Keratinocyte (primary cell): Measurements from ENCODE around the gene CHRNB4. TPM values are rescaled to one million over a fixed set of nuclear protein-coding genes. Genes with fewer than 3 reads are reported as not detected.

Experiments
- DNase-seq: peaks from one replicate; pipeline ENCODE4 v3.0.0-alpha.2; 2011; ENCODE audit warnings: low read depth, missing footprints, low spot score
- FAIRE-seq: peaks from 2 replicates; lab custom pipeline; 2011; peaks lifted over from hg19 to GRCh38; lab: Jason Lieb, UNC
- H2AFZ ChIP-seq: 2 replicates; pipeline ENCODE4 v1.6.0; 2012; ENCODE audit warnings: low read length, control low read depth, inconsistent platforms; ENCODE audit not compliant: control insufficient read depth
- H3K27ac ChIP-seq: 2 replicates; pipeline ENCODE4 v1.5.1; 2011; ENCODE audit warnings: low read length; ENCODE audit not compliant: control insufficient read depth, insufficient read depth
- H3K27me3 ChIP-seq: 3 replicates; pipeline ENCODE4 v1.6.0; 2011; ENCODE audit warnings: low read length; ENCODE audit not compliant: control insufficient read depth, insufficient read depth; ENCODE audit errors: extremely low read depth
- H3K36me3 ChIP-seq, 2 experiments: 2 replicates in 1 of 2; 3 replicates in 1 of 2; pipeline ENCODE4 v1.5.1; 2011; ENCODE audit warnings: low read length in 2 of 2, mild to moderate bottlenecking in 1 of 2; ENCODE audit not compliant: control insufficient read depth in 2 of 2, insufficient read depth in 2 of 2; ENCODE audit errors: extremely low read depth in 1 of 2
- H3K4me1 ChIP-seq: 3 replicates; pipeline ENCODE4 v1.5.1; 2011; ENCODE audit warnings: low read length; ENCODE audit not compliant: control insufficient read depth, insufficient read depth; ENCODE audit errors: extremely low read depth
- H3K4me2 ChIP-seq: 3 replicates; pipeline ENCODE4 v1.6.0; 2011; ENCODE audit warnings: low read depth, low read length; ENCODE audit not compliant: control insufficient read depth, insufficient read depth; ENCODE audit errors: extremely low read depth
- H3K4me3 ChIP-seq, 3 experiments: fragments of 200-600 bp in 1 of 3; sonication (generic) in 1 of 3; 2 replicates in 2 of 3; 3 replicates in 1 of 3; pipeline ENCODE4 v1.5.1; 2011 to 2016; ENCODE audit warnings: low read length in 3 of 3, mild to moderate bottlenecking in 3 of 3, control low read depth in 2 of 3, inconsistent platforms in 1 of 3, low read depth in 1 of 3, mixed read lengths in 1 of 3, mixed run types in 1 of 3, moderate library complexity in 1 of 3; ENCODE audit not compliant: control insufficient read depth in 2 of 3, insufficient read depth in 2 of 3; ENCODE audit errors: extremely low read depth in 1 of 3
- H3K79me2 ChIP-seq: 2 replicates; pipeline ENCODE4 v1.6.0; 2012; ENCODE audit warnings: low read length; ENCODE audit not compliant: control insufficient read depth, insufficient read depth
- H3K9ac ChIP-seq: 3 replicates; pipeline ENCODE4 v1.6.0; 2011; ENCODE audit warnings: low read length; ENCODE audit not compliant: control insufficient read depth, insufficient read depth; ENCODE audit errors: extremely low read depth
- H3K9me1 ChIP-seq: 3 replicates; pipeline ENCODE4 v1.6.0; 2011; ENCODE audit warnings: low read length; ENCODE audit not compliant: control insufficient read depth, insufficient read depth; ENCODE audit errors: extremely low read depth
- H3K9me3 ChIP-seq: 2 replicates; pipeline ENCODE4 v1.5.1; 2012; ENCODE audit warnings: low read depth, low read length; ENCODE audit not compliant: control insufficient read depth
- H4K20me1 ChIP-seq: 3 replicates; pipeline ENCODE4 v1.6.0; 2011; ENCODE audit warnings: low read length; ENCODE audit not compliant: control insufficient read depth, insufficient read depth; ENCODE audit errors: extremely low read depth
- CTCF ChIP-seq, 3 experiments: IDR thresholded peaks in 1 of 3; conservative IDR thresholded peaks in 1 of 3; optimal IDR thresholded peaks in 1 of 3; 2 replicates in 2 of 3; 3 replicates in 1 of 3; pipeline versions ENCODE3 to v1.5.1; 2011; ENCODE audit warnings: low read length in 3 of 3, mild to moderate bottlenecking in 3 of 3, moderate library complexity in 2 of 3, control low read depth in 1 of 3, inconsistent platforms in 1 of 3; ENCODE audit not compliant: insufficient read depth in 2 of 3; ENCODE audit errors: extremely low read depth in 1 of 3
- EZH2 ChIP-seq: IDR thresholded peaks from one replicate; pipeline ENCODE4 v1.6.1; 2012; ENCODE audit warnings: inconsistent platforms, mild to moderate bottlenecking, low read length, moderate library complexity
- dilution Hi-C: fragments of 300-500 bp; cut with MboI; formaldehyde crosslinking; loops from one replicate; pipeline ENCODE4 v1.7.0; 2020; ENCODE audit warnings: low sequenced_read_pairs; ENCODE audit not compliant: extremely low pct_ligation_motif_present
- polyA plus RNA-seq, 5 experiments: library from polyadenylated mRNA; depleted of rRNA in 3 of 5; stranded (reverse) in 3 of 5; stranded (forward) in 1 of 5; unstranded in 1 of 5; fragments of >200 nt; gene quantifications; 1 replicate in 1 of 5; 2 replicates in 3 of 5; 3 replicates in 1 of 5; pipeline versions ENCODE4 v1.2.1 to v1.2.3, GENCODE V29; 2011 to 2012; ENCODE audit warnings: missing spikeins in 2 of 5, low read depth in 1 of 5, low replicate concordance in 1 of 5

The CHRNB4 gene
- polyA plus RNA-seq, 1 donor (not counting 4 experiments of a cell fraction or from before 2014, with no cell fraction given), result 0.04 TPM

- FAIRE-seq, result no peak
- no peak overlapping the region for H2AFZ ChIP-seq
These were observed 23.5 kb downstream of the CHRNB4 start for GRCh38 chr15:78617516-78617915.

GRCh38 chr15:78617076-78617475, 23.9 kb downstream of the CHRNB4 start:
- Histone ChIP-seq H3K9me1 (no peaks in the 10 kb centered on the region), H3K27me3 (peaks cover 34% of the 10 kb centered on the region), H3K4me2 (no peak overlapping the region), H2AFZ (no peak overlapping the region), H3K4me3 (no peak overlapping the region), H3K27ac (no peak overlapping the region), H3K36me3 (no peaks in the 10 kb centered on the region), H3K79me2 (no peaks in the 10 kb centered on the region), H3K4me1 (no peaks in the 10 kb centered on the region), H4K20me1 (no peaks in the 10 kb centered on the region), H3K9me3 (no peaks in the 10 kb centered on the region), H3K9ac (no peak overlapping the region)
- no peak for DNase-seq
- TF ChIP-seq EZH2 (no peak), CTCF (optimal IDR thresholded peaks at IDR 0.05 in 1 of 3, IDR thresholded peaks at IDR 0.05 in 1 of 3, conservative IDR thresholded peaks at IDR 0.05 in 1 of 3; ENCODE audit: extremely low read depth in 1 of 3, insufficient read depth in 2 of 3, low read length in 3 of 3) (no peak)
- dilution Hi-C loops, result no loop called here
- no peak for FAIRE-seq

More at GRCh38 chr15:78617516-78617915, 23.5 kb downstream of the CHRNB4 start:
- Histone ChIP-seq H3K36me3 (no peaks in the 10 kb centered on the region), H4K20me1 (no peaks in the 10 kb centered on the region), H3K9ac (no peak overlapping the region), H3K9me3 (no peaks in the 10 kb centered on the region), H3K4me1 (no peaks in the 10 kb centered on the region), H3K4me3 (no peak overlapping the region), H3K4me2 (no peak overlapping the region), H3K79me2 (no peaks in the 10 kb centered on the region), H3K27ac (no peak overlapping the region), H3K9me1 (no peaks in the 10 kb centered on the region), H3K27me3 (peaks cover 38% of the 10 kb centered on the region)
- TF ChIP-seq EZH2 (no peak), CTCF (optimal IDR thresholded peaks at IDR 0.05 in 1 of 3, IDR thresholded peaks at IDR 0.05 in 1 of 3, conservative IDR thresholded peaks at IDR 0.05 in 1 of 3; ENCODE audit: extremely low read depth in 1 of 3, insufficient read depth in 2 of 3, low read length in 3 of 3) (no peak)
- DNase-seq, result no peak
- dilution Hi-C loops, result no loop called here
